ENCODE data around the gene ABCB11.

ABCB11 gene

DNA sequence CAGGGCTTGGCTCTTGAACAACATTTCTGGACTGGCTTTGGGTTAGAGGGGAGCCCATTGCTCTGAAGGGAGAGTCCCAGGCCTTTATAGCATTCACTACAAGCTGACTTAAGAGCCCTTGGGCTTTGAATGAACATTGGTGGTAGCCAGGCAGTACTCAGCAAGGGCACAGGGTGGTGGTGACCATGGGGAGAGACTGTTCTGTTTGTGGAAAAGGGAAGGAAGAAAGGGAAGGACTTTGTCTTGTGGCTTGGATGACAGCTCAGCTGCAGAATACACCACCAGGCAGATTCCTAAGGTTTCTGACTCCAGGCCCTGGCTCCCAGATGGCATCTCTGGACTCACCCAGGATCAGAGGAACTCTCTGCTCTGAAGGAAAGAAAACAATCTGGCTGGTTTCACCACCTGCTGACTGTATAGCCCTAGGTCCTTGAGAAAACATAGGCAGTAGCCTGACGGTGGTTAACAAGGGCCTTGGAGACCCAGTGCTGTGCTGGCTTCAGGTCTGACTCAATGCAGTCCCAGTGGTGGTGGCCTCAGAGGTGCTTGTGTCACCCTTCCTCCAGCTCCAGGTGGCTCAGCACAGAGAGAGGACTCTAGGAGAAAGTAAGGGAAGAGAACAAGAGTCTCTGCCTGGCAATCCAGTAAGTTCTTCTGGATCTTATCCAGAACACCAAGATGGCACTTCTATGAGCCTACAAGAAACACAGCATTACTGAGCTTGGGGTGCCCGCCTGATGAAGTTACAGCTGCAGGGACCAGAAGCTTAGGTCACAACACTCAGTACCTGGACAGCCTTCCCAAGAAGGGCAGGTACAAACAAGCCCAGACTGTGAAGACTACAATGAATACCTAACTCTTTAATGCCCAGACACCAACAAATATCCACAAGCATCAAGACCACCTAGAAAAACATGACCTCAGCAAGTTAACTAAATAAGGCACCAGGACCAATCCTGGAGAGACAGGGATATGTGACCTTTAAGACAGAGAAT, 16.4 kb upstream of the ABCB11 start:
- H3K4me1 ChIP-seq (ENCODE audit: control insufficient read depth in 1 of 2, insufficient read depth in 2 of 2, low read length in 2 of 2), result peaks cover 0 to 4% of the 10 kb centered on the region in 2 experiments
- no peak overlapping the region for H3K9ac ChIP-seq (ENCODE audit: low read length)

DNA sequence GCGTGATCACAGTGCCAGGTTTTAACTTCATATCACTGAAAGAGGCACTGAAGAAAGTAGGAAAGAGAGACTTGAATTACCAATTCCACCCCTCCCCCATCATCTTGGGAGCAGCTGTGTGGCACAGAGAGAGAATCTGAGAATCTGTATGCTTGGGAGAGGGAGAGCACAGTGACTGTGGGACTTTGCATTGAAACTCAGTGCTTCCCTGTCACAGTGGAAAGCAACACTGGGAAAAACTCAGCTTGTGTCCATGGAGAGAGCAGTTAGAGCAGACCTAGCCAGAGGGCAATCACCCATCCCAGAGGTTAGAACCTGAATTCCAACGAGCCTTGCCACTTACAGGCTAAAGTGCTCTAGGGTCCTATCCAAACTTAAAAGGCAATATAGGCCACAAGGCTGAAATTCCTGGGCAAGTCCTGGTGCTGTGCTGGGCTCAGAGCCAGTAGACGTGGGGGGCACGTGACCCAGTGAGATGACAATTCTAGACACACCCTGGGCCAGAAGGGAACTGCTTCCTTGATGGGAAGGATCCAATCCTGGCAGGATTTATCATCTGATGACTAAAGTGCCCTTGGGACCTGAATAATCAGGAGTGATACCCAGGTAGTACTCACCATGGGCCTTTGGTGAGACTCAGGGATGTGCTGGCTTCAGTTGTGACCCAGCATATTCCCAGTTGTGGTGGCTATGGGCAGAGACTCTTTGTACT, 15.5 kb upstream of the ABCB11 start:
- Histone ChIP-seq H3K79me1 (ENCODE audit: low read length) (peaks cover 4% of the 10 kb centered on the region), H3K79me2 (ENCODE audit: control insufficient read depth, insufficient read depth, low read length, poor library complexity) (no peaks in the 10 kb centered on the region), H3K9ac (ENCODE audit: low read length) (no peak overlapping the region), H2AK5ac (ENCODE audit: low read length) (no peak overlapping the region), H2BK5ac (ENCODE audit: low read depth, low read length, poor library complexity) (no peak overlapping the region), H3K4ac (ENCODE audit: low read depth, low read length) (no peak overlapping the region), H3K23ac (ENCODE audit: low read length) (no peak overlapping the region), H4K91ac (ENCODE audit: low read depth, low read length) (no peak overlapping the region), H3K27ac (ENCODE audit: low read depth, low read length) (no peak overlapping the region), H3K4me1 (ENCODE audit: control insufficient read depth in 1 of 2, insufficient read depth in 2 of 2, low read length in 2 of 2) (peaks cover 0 to 4% of the 10 kb centered on the region in 2 experiments), H2BK120ac (ENCODE audit: insufficient read depth, low read length, poor library complexity) (no peak overlapping the region), H3K14ac (ENCODE audit: low read length) (no peak overlapping the region), H4K8ac (ENCODE audit: low read depth, low read length) (no peak overlapping the region), H4K12ac (ENCODE audit: low read depth, low read length) (no peak overlapping the region), H3K27me3 (ENCODE audit: insufficient read depth, low read length) (no peaks in the 10 kb centered on the region), H2AFZ (ENCODE audit: insufficient read depth, low read length, poor library complexity) (no peak overlapping the region), H3K18ac (ENCODE audit: low read length) (no peak overlapping the region), H3K36me3 (ENCODE audit: control insufficient read depth in 1 of 2, insufficient read depth in 2 of 2, low read length in 2 of 2) (no peaks in the 10 kb centered on the region), H3K4me2 (ENCODE audit: low read length) (no peak overlapping the region), H3K4me3 (ENCODE audit: low read depth, low read length) (no peak overlapping the region), H3K9me3 (ENCODE audit: insufficient read depth, low read depth, low read length) (peaks cover 5% of the 10 kb centered on the region), H2BK12ac (ENCODE audit: low read length) (no peak overlapping the region)
- DNase-seq, result peak in 1 of 2 donors; percentile 3
- WGBS (ENCODE audit: extremely low coverage, insufficient coverage, insufficient read length), result no CpG with 5 or more reads among the region's 4 CpGs

More for the DNA sequence above, 16.4 kb upstream of the ABCB11 start:
- no CpG with 5 or more reads among the region's 2 CpGs for WGBS (ENCODE audit: extremely low coverage, insufficient coverage, insufficient read length)
- Histone ChIP-seq H3K4me2 (ENCODE audit: low read length) (no peak overlapping the region), H3K79me2 (ENCODE audit: control insufficient read depth, insufficient read depth, low read length, poor library complexity) (no peaks in the 10 kb centered on the region), H3K27ac (ENCODE audit: low read depth, low read length) (no peak overlapping the region), H4K8ac (ENCODE audit: low read depth, low read length) (no peak overlapping the region), H3K23ac (ENCODE audit: low read length) (no peak overlapping the region), H2BK12ac (ENCODE audit: low read length) (peak overlapping the region; percentile 30), H2BK5ac (ENCODE audit: low read depth, low read length, poor library complexity) (no peak overlapping the region), H3K18ac (ENCODE audit: low read length) (no peak overlapping the region), H3K36me3 (ENCODE audit: control insufficient read depth in 1 of 2, insufficient read depth in 2 of 2, low read length in 2 of 2) (no peaks in the 10 kb centered on the region), H3K14ac (ENCODE audit: low read length) (no peak overlapping the region), H4K12ac (ENCODE audit: low read depth, low read length) (no peak overlapping the region), H3K4me3 (ENCODE audit: low read depth, low read length) (no peak overlapping the region), H3K9me3 (ENCODE audit: insufficient read depth, low read depth, low read length) (peaks cover 5% of the 10 kb centered on the region), H3K79me1 (ENCODE audit: low read length) (peaks cover 4% of the 10 kb centered on the region), H2AK5ac (ENCODE audit: low read length) (no peak overlapping the region), H2AFZ (ENCODE audit: insufficient read depth, low read length, poor library complexity) (no peak overlapping the region), H3K4ac (ENCODE audit: low read depth, low read length) (no peak overlapping the region), H3K27me3 (ENCODE audit: insufficient read depth, low read length) (no peaks in the 10 kb centered on the region), H4K91ac (ENCODE audit: low read depth, low read length) (peak overlapping the region; percentile 42), H2BK120ac (ENCODE audit: insufficient read depth, low read length, poor library complexity) (peak overlapping the region; percentile 15)
- DNase-seq, result no peak

DNA sequence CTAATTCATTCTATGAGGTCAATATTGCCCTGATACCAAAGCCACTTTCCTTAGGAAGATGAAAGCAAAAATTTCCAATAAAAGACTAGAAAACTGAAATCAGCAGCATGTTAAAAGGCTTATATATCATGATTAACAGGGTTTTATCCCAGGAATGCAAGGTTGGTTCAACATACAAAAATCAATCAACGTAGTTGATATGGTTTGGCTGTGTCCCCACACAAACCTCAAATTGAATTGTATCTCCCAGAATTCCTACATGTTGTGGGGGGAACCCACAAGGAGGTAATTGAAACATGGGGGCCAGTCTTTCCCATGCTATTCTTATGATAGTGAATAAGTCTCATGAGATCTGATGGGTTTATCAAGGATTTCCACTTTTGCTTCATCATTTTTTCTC, 11.7 kb upstream of the ABCB11 start:
- H3K36me3 ChIP-seq (ENCODE audit: control insufficient read depth in 1 of 2, insufficient read depth in 2 of 2, low read length in 2 of 2), result no peaks in the 10 kb centered on the region
- no peak overlapping the region for H3K14ac ChIP-seq (ENCODE audit: low read length)
- no peak overlapping the region for H2BK12ac ChIP-seq (ENCODE audit: low read length)
- H4K91ac ChIP-seq (ENCODE audit: low read depth, low read length), result no peak overlapping the region
- no peak overlapping the region for H4K8ac ChIP-seq (ENCODE audit: low read depth, low read length)
- no CpG with 5 or more reads among the region's 1 CpG for WGBS (ENCODE audit: extremely low coverage, insufficient coverage, insufficient read length)
- H3K4ac ChIP-seq (ENCODE audit: low read depth, low read length), result no peak overlapping the region
- no peak overlapping the region for H3K23ac ChIP-seq (ENCODE audit: low read length)
- no peak overlapping the region for H2AFZ ChIP-seq (ENCODE audit: insufficient read depth, low read length, poor library complexity)
- no peak overlapping the region for H2AK5ac ChIP-seq (ENCODE audit: low read length)
- DNase-seq, result no peak
- no peak overlapping the region for H4K12ac ChIP-seq (ENCODE audit: low read depth, low read length)
- H3K18ac ChIP-seq (ENCODE audit: low read length), result no peak overlapping the region
- no peak overlapping the region for H2BK5ac ChIP-seq (ENCODE audit: low read depth, low read length, poor library complexity)
- H3K9me3 ChIP-seq (ENCODE audit: insufficient read depth, low read depth, low read length), result peaks cover 5% of the 10 kb centered on the region
- no peak overlapping the region for H3K4me3 ChIP-seq (ENCODE audit: low read depth, low read length)
- no peak overlapping the region for H3K4me2 ChIP-seq (ENCODE audit: low read length)
- peaks cover 6% of the 10 kb centered on the region for H3K79me1 ChIP-seq (ENCODE audit: low read length)
- no peak overlapping the region for H3K27ac ChIP-seq (ENCODE audit: low read depth, low read length)
- H3K9ac ChIP-seq (ENCODE audit: low read length), result no peak overlapping the region
- no peak overlapping the region for H2BK120ac ChIP-seq (ENCODE audit: insufficient read depth, low read length, poor library complexity)
- H3K27me3 ChIP-seq (ENCODE audit: insufficient read depth, low read length), result no peaks in the 10 kb centered on the region
- peaks cover 0 to 4% of the 10 kb centered on the region in 2 experiments for H3K4me1 ChIP-seq (ENCODE audit: control insufficient read depth in 1 of 2, insufficient read depth in 2 of 2, low read length in 2 of 2)
- no peaks in the 10 kb centered on the region for H3K79me2 ChIP-seq (ENCODE audit: control insufficient read depth, insufficient read depth, low read length, poor library complexity)

DNA sequence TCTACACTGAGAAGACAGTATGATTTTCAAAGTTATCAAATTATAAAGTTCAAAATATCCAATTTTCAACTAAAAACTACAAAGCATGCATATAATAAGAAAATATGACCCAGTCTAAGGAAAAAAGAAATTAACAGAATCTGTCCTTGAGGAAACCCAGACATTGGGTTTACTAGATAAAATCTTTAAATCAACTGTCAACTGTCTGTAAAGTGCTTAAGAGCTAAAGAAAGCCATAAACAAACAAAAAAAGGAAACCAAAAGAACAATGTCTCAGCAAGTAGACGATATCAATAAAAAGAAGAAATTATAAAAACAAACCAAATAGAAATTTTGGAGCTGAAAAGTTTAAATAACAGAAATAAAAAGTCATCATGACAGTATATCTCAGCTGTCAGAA, 10.5 kb upstream of the ABCB11 start:
- Histone ChIP-seq H3K79me1 (ENCODE audit: low read length) (peaks cover 4% of the 10 kb centered on the region), H4K12ac (ENCODE audit: low read depth, low read length) (no peak overlapping the region), H3K36me3 (ENCODE audit: control insufficient read depth in 1 of 2, insufficient read depth in 2 of 2, low read length in 2 of 2) (no peaks in the 10 kb centered on the region), H3K79me2 (ENCODE audit: control insufficient read depth, insufficient read depth, low read length, poor library complexity) (no peaks in the 10 kb centered on the region), H2BK12ac (ENCODE audit: low read length) (no peak overlapping the region), H2BK120ac (ENCODE audit: insufficient read depth, low read length, poor library complexity) (no peak overlapping the region), H3K27ac (ENCODE audit: low read depth, low read length) (no peak overlapping the region), H4K91ac (ENCODE audit: low read depth, low read length) (no peak overlapping the region), H3K14ac (ENCODE audit: low read length) (no peak overlapping the region), H3K27me3 (ENCODE audit: insufficient read depth, low read length) (no peaks in the 10 kb centered on the region), H3K4me1 (ENCODE audit: control insufficient read depth in 1 of 2, insufficient read depth in 2 of 2, low read length in 2 of 2) (peaks cover 0 to 2% of the 10 kb centered on the region in 2 experiments), H3K23ac (ENCODE audit: low read length) (no peak overlapping the region), H2AFZ (ENCODE audit: insufficient read depth, low read length, poor library complexity) (no peak overlapping the region), H3K9ac (ENCODE audit: low read length) (no peak overlapping the region), H3K4me3 (ENCODE audit: low read depth, low read length) (no peak overlapping the region), H2AK5ac (ENCODE audit: low read length) (no peak overlapping the region), H4K8ac (ENCODE audit: low read depth, low read length) (no peak overlapping the region), H3K4me2 (ENCODE audit: low read length) (no peak overlapping the region), H3K4ac (ENCODE audit: low read depth, low read length) (no peak overlapping the region), H2BK5ac (ENCODE audit: low read depth, low read length, poor library complexity) (no peak overlapping the region), H3K9me3 (ENCODE audit: insufficient read depth, low read depth, low read length) (peaks cover 3% of the 10 kb centered on the region), H3K18ac (ENCODE audit: low read length) (no peak overlapping the region)
- no peak for DNase-seq
- WGBS (ENCODE audit: extremely low coverage, insufficient coverage, insufficient read length), result no CpG with 5 or more reads among the region's 1 CpG
